HCT116 (cell line): ENCODE measurements around the gene MLKL. TPM values are rescaled to one million over a fixed set of nuclear protein-coding genes. Genes with fewer than 3 reads are reported as not detected.

Experiments
- ATAC-seq: fragments of 200-7000 bp; cut with Tn5 transposase; 2 replicates; pipeline ENCODE4 v1.9.1; 2020; ENCODE audit warnings: mild to moderate bottlenecking, moderate library complexity
- BruUV-seq: library from RNA; stranded (reverse); fragments of 400-500 nt; replicated peaks from 2 replicates; lab custom pipeline; 2021; lab: Mats Ljungman, UMichigan
- CTCF ChIA-PET: fragments of 300-600 bp; sonication (Branson Sonifier 250); formaldehyde crosslinking; loops from one replicate; lab custom pipeline; 2021; ENCODE audit warnings: antibody characterized with exemption; lab: Charles Lee
- POLR2A ChIA-PET: fragments of 300-600, 350-600 bp; sonication (Branson Sonifier 250); formaldehyde crosslinking; loops from one replicate; lab custom pipeline; 2021; ENCODE audit warnings: antibody characterized with exemption; lab: Charles Lee
- RAD21 ChIA-PET, 2 experiments: fragments of 300-600 bp; sonication (Branson Sonifier 250); formaldehyde crosslinking; loops; one replicate each; lab custom pipeline; 2023; ENCODE audit warnings: low total read pairs in 2 of 2; ENCODE audit not compliant: uncharacterized antibody in 2 of 2, unreplicated experiment in 2 of 2, low non-redundant PET in 1 of 2; lab: Charles Lee
- DNase-seq: peaks from one replicate; pipeline ENCODE4 v3.0.0-alpha.2; 2010; ENCODE audit warnings: low read depth, low spot score
- H2AFZ ChIP-seq: fragments of 200-600 bp; shearing (Covaris generic), sonication (generic); 2 replicates; pipeline ENCODE4 v1.6.1; 2017; ENCODE audit warnings: low read depth, mixed run types, mixed read lengths, antibody characterized with exemption, low read length; ENCODE audit not compliant: poor library complexity, severe bottlenecking
- H3K27ac ChIP-seq: 2 replicates; pipeline ENCODE4 v1.5.1; 2012; ENCODE audit warnings: low read depth, low read length
- H3K27me3 ChIP-seq: fragments of 200-600 bp; sonication (generic); 2 replicates; pipeline ENCODE4 v1.6.1; 2016; ENCODE audit warnings: mixed run types, low read length, mixed read lengths; ENCODE audit not compliant: insufficient read depth
- H3K36me3 ChIP-seq, 2 experiments: fragments of 200-500 bp in 1 of 2; fragments of 200-600 bp in 1 of 2; sonication (Bioruptor generic) in 1 of 2; sonication (generic) in 1 of 2; 2 replicates each; pipeline versions ENCODE4 v1.5.1 to v1.6.1; 2014 to 2016; ENCODE audit warnings: low read length in 2 of 2, inconsistent platforms in 1 of 2, mixed read lengths in 1 of 2, mixed run types in 1 of 2; ENCODE audit not compliant: insufficient read depth in 2 of 2, control insufficient read depth in 1 of 2
- H3K4me1 ChIP-seq, 2 experiments: fragments of 200-600 bp in 1 of 2; sonication (generic) in 1 of 2; 2 replicates each; pipeline versions ENCODE4 v1.5.1 to v1.6.1; 2012 to 2017; ENCODE audit warnings: low read length in 2 of 2, inconsistent platforms in 1 of 2, mild to moderate bottlenecking in 1 of 2, mixed read lengths in 1 of 2, mixed run types in 1 of 2, moderate library complexity in 1 of 2; ENCODE audit not compliant: insufficient read depth in 2 of 2, control insufficient read depth in 1 of 2
- H3K4me2 ChIP-seq: fragments of 200-600 bp; sonication (generic); 2 replicates; pipeline ENCODE4 v1.6.1; 2017; ENCODE audit warnings: mixed run types, low read length, mixed read lengths
- H3K4me3 ChIP-seq, 2 experiments: fragments of 200-600 bp in 1 of 2; sonication (generic) in 1 of 2; replicated peaks in 1 of 2; 2 replicates each; pipeline ENCODE4 v1.5.1; 2011 to 2016; ENCODE audit warnings: low read length in 2 of 2, control low read depth in 1 of 2, low read depth in 1 of 2, mild to moderate bottlenecking in 1 of 2, mixed read lengths in 1 of 2, mixed run types in 1 of 2
- H3K79me2 ChIP-seq: fragments of 200-600 bp; sonication (generic); 2 replicates; pipeline ENCODE4 v1.6.1; 2017; ENCODE audit warnings: mild to moderate bottlenecking, mixed run types, low read length, moderate library complexity, mixed read lengths; ENCODE audit not compliant: insufficient read depth
- H3K9ac ChIP-seq: fragments of 200-600 bp; sonication (generic); 2 replicates; pipeline ENCODE4 v1.6.1; 2016; ENCODE audit warnings: low read length, mixed read lengths
- H3K9me2 ChIP-seq: fragments of 200-600 bp; sonication (generic), shearing (Covaris generic); 2 replicates; pipeline ENCODE4 v1.6.1; 2017; ENCODE audit warnings: mixed run types, mild to moderate bottlenecking, moderate library complexity; ENCODE audit not compliant: insufficient read depth
- H3K9me3 ChIP-seq, 2 experiments: fragments of 200-500 bp in 1 of 2; fragments of 200-600 bp in 1 of 2; sonication (Bioruptor generic) in 1 of 2; sonication (generic) in 1 of 2; 2 replicates each; pipeline ENCODE4 v1.6.1; 2014 to 2017; ENCODE audit warnings: low read length in 2 of 2, mixed read lengths in 2 of 2, inconsistent platforms in 1 of 2, low read depth in 1 of 2, mild to moderate bottlenecking in 1 of 2, mixed run types in 1 of 2, moderate library complexity in 1 of 2; ENCODE audit not compliant: control insufficient read depth in 1 of 2, insufficient read depth in 1 of 2
- H4K20me1 ChIP-seq: fragments of 200-600 bp; sonication (generic), shearing (Covaris generic); 2 replicates; pipeline ENCODE4 v1.6.1; 2017; ENCODE audit warnings: mixed run types, mild to moderate bottlenecking, moderate library complexity; ENCODE audit not compliant: insufficient read depth
- CBX3 ChIP-seq: IDR thresholded peaks from 2 replicates; pipeline ENCODE4 v1.6.1; 2012; ENCODE audit warnings: low read depth
- CEBPB ChIP-seq: IDR thresholded peaks from 2 replicates; pipeline ENCODE4 v1.6.1; 2012; ENCODE audit warnings: low read depth
- CTCF ChIP-seq, 3 experiments: fragments of 200-600 bp in 1 of 3; sonication (generic) in 1 of 3; IDR thresholded peaks in 2 of 3; conservative IDR thresholded peaks in 1 of 3; 2 replicates each; pipeline ENCODE4 v1.5.1; 2012 to 2017; ENCODE audit warnings: low read depth in 2 of 3, low read length in 2 of 3, antibody characterized with exemption in 1 of 3, borderline replicate concordance in 1 of 3, control low read depth in 1 of 3, mild to moderate bottlenecking in 1 of 3, mixed read lengths in 1 of 3, mixed run types in 1 of 3, moderate library complexity in 1 of 3; ENCODE audit not compliant: insufficient read depth in 1 of 3
- EGR1 ChIP-seq: IDR thresholded peaks from 2 replicates; pipeline ENCODE4 v1.6.1; 2012; ENCODE audit warnings: low read depth
- ELF1 ChIP-seq: IDR thresholded peaks from 2 replicates; pipeline ENCODE4 v1.6.1; 2012; ENCODE audit warnings: low read depth, borderline replicate concordance
- EZH2 ChIP-seq: fragments of 200-600 bp; sonication (generic); IDR thresholded peaks from 2 replicates; pipeline ENCODE4 v1.6.1; 2017; ENCODE audit warnings: antibody characterized with exemption, mixed run types
- EZH2phosphoT487 ChIP-seq: fragments of 200-600 bp; IDR thresholded peaks from 2 replicates; pipeline ENCODE4 v1.6.1; 2018; ENCODE audit warnings: antibody characterized with exemption, borderline replicate concordance
- FOSL1 ChIP-seq: IDR thresholded peaks from 2 replicates; pipeline ENCODE4 v1.6.1; 2012; ENCODE audit warnings: low read depth
- JUND ChIP-seq: IDR thresholded peaks from 2 replicates; pipeline ENCODE4 v1.6.1; 2012
- MAX ChIP-seq: IDR thresholded peaks from 2 replicates; pipeline ENCODE4 v1.6.1; 2012
- POLR2AphosphoS5 ChIP-seq: IDR thresholded peaks from 2 replicates; pipeline ENCODE4 v1.6.1; 2011; ENCODE audit warnings: mild to moderate bottlenecking, low read depth, low read length, moderate library complexity
- RAD21 ChIP-seq: IDR thresholded peaks from 2 replicates; pipeline ENCODE4 v1.6.1; 2012; ENCODE audit warnings: low read depth, mild to moderate bottlenecking
- SIN3A ChIP-seq: IDR thresholded peaks from 2 replicates; pipeline ENCODE4 v1.6.1; 2012; ENCODE audit warnings: low read depth
- SP1 ChIP-seq: IDR thresholded peaks from 2 replicates; pipeline ENCODE4 v1.6.1; 2012; ENCODE audit warnings: low read depth
- SRF ChIP-seq: IDR thresholded peaks from 2 replicates; pipeline ENCODE4 v1.6.1; 2012; ENCODE audit warnings: low read depth
- TCF7L2 ChIP-seq: IDR thresholded peaks from 2 replicates; pipeline ENCODE4 v1.7.0; 2011; ENCODE audit warnings: borderline replicate concordance, inconsistent platforms; ENCODE audit not compliant: insufficient read depth, insufficient read length; ENCODE audit errors: extremely low read depth
- YY1 ChIP-seq: IDR thresholded peaks from 2 replicates; pipeline ENCODE4 v1.6.1; 2011; ENCODE audit warnings: low read length, low read depth, moderate library complexity, mild to moderate bottlenecking; ENCODE audit not compliant: insufficient replicate concordance; ENCODE audit errors: extremely low read depth
- ZBTB33 ChIP-seq: IDR thresholded peaks from 2 replicates; pipeline ENCODE4 v1.6.1; 2011; ENCODE audit warnings: mild to moderate bottlenecking, low read length, moderate library complexity; ENCODE audit not compliant: insufficient replicate concordance; ENCODE audit errors: extremely low read depth
- ZFX ChIP-seq: fragments of 450-650 bp; IDR thresholded peaks from 2 replicates; pipeline ENCODE4 v1.6.1; 2017
- ZNF274 ChIP-seq: fragments of 200-500 bp; sonication (Bioruptor generic); IDR thresholded peaks from 2 replicates; pipeline ENCODE4 v1.6.1; 2014; ENCODE audit warnings: mild to moderate bottlenecking, low read depth, low read length, inconsistent platforms
- intact Hi-C: fragments of 100-400 bp; cut with micrococcal nuclease; formaldehyde crosslinking; loops from 2 replicates; pipeline ENCODE4 v1.10.0; 2022
- total RNA-seq: library from RNA; stranded (reverse); gene quantifications from one replicate; pipeline ENCODE4 v1.2.1, GENCODE V29; 2021; ENCODE audit not compliant: unreplicated experiment
- TF ChIP-seq, protein P1 (sequence below): IDR thresholded peaks from 2 replicates; pipeline ENCODE4 v1.6.1; 2012

MLKL gene
- total RNA-seq, 1 experiment from 2014 or later, result 8.3 TPM

DNA sequence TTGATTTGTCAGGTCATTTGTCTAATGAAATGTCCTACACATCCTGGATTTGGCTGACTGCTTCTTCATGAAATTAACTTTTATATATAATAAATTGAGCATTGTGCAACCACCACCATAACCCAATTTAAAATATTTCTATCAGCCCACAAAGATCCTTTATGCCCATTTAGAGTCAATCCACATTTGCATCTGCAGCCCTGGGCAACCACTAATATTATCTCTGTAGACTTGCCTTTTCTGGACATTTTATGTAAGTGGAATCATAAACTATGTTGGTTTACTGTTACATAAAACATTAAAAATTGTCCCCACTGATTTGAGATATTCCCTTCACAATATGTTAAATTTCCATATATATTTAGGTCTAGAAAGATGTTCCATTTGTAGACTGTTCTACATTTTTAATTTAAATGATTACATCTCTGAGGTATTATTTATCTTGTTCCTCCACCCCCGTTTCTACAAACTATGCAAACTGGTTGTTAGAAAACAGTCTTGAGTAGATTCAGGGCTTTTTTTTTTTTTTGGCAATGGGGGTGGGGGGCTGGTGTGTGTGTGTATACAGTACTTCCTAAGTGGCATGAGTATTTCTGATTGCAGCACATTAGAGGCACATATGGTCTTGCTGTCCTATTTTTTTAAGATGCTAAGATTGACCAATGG, 50.7 kb downstream of the MLKL start (continued):
- TF ChIP-seq ZBTB33, result no peak
- TF ChIP-seq POLR2AphosphoS5, result no peak
- no peak for TF ChIP-seq RAD21
- TF ChIP-seq SRF, result no peak
- no peak for TF ChIP-seq FOSL1
- no peak for TF ChIP-seq EZH2phosphoT487
- no peak for TF ChIP-seq CBX3
- no peak for TF ChIP-seq CEBPB
- TF ChIP-seq, protein P1, sequence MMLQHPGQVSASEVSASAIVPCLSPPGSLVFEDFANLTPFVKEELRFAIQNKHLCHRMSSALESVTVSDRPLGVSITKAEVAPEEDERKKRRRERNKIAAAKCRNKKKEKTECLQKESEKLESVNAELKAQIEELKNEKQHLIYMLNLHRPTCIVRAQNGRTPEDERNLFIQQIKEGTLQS, result no peak
- TF ChIP-seq SP1, result no peak
- TF ChIP-seq, all 23 proteins: peak for 0

DNA sequence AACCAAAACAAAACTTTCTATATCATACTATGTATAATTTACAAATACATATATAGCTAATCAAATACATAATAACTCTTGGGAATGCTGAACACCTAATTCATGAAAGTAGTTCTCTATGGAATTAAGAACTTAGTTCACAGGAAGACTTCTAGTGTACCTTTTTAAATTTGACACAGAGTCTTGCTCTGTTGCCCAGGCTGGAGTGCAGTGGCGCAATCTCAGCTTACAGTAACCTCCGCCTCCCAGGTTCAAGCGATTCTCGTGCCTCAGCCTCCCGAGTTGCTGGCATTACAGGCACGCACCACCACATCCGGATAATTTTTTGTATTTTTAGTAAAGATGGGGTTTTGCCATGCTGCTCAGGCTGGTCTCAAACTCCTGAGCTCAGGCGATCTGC, 58.7 kb downstream of the MLKL start:
- ChIA-PET POLR2A (interaction anchor here (0.9 to 1.2 kb wide), 2 partner anchors 25 kb away, joined by 3 read pairs; partner anchors contain the start of gene RFWD3), RAD21 (no interaction called here), CTCF (interaction anchor here (0.7 to 1.0 kb wide), 3 partner anchors 10 to 579 kb away, joined by 3 to 5 read pairs (median 4); no protein-coding TSS in a partner anchor)
- Histone ChIP-seq H3K4me3 (no peak overlapping the region), H3K9me2 (no peaks in the 10 kb centered on the region), H3K9me3 (no peaks in the 10 kb centered on the region), H3K36me3 (peaks cover 50 to 56% of the 10 kb centered on the region in 2 experiments), H3K79me2 (peaks cover 73% of the 10 kb centered on the region), H3K4me2 (no peak overlapping the region), H3K27me3 (no peaks in the 10 kb centered on the region), H2AFZ (no peak overlapping the region), H3K9ac (no peak overlapping the region), H4K20me1 (peaks cover 6% of the 10 kb centered on the region), H3K27ac (no peak overlapping the region), H3K4me1 (no peaks in the 10 kb centered on the region)
- no TSS peak for BruUV-seq
- ATAC-seq, result no peak
- no peak for DNase-seq
- intact Hi-C loops, result no loop called here
- no peak for TF ChIP-seq CBX3
- no peak for TF ChIP-seq TCF7L2
- no peak for TF ChIP-seq ELF1
- no peak for TF ChIP-seq POLR2AphosphoS5
- TF ChIP-seq EGR1, result no peak
- TF ChIP-seq YY1, result no peak
- no peak for TF ChIP-seq EZH2
- TF ChIP-seq CTCF (IDR thresholded peaks at IDR 0.05 in 2 of 3, conservative IDR thresholded peaks at IDR 0.05 in 1 of 3; ENCODE audit: borderline replicate concordance in 1 of 3, insufficient read depth in 1 of 3, low read depth in 2 of 3, low read length in 2 of 3), result no peak
- no peak for TF ChIP-seq FOSL1
- no peak for TF ChIP-seq JUND
- TF ChIP-seq, protein P1, result no peak
- no peak for TF ChIP-seq CEBPB
- TF ChIP-seq SP1, result no peak
- TF ChIP-seq SIN3A, result no peak
- no peak for TF ChIP-seq MAX
- TF ChIP-seq ZNF274, result no peak
- no peak for TF ChIP-seq ZFX
